ENCODE results near the gene C1orf232.

- TF ChIP-seq CTCF (IDR thresholded peaks at IDR 0.05) (no peak), ZFX (IDR thresholded peaks at IDR 0.05; ENCODE audit: borderline replicate concordance) (no peak)
These were observed at the start of gene C1orf232 for GRCh38 chr1:26168410-26169197.

Measured in 22Rv1 (cell line).